ENCODE results near the gene EHD1. TPM values are rescaled to one million over a fixed set of nuclear protein-coding genes. Genes with fewer than 3 reads are reported as not detected.
A peak's percentile ranks its signal among the peaks of the same experiment; 100 is the strongest.

The EHD1 gene
- total and polyA plus RNA-seq, 9 of the 15 experiments (the other 6 are each of a cell fraction or from before 2014, with no cell fraction given): 0.46 to 65.0 (median 16.4) TPM

- TF ChIP-seq ZHX1 (conservative IDR thresholded peaks at IDR 0.05; ENCODE audit: low read length): no peak
- no peak for TF ChIP-seq ZNF551 (CRISPR knock-in tag; IDR thresholded peaks at IDR 0.05)
- no peak for TF ChIP-seq ZBED1 (IDR thresholded peaks at IDR 0.05)
- TF ChIP-seq, protein P1, sequence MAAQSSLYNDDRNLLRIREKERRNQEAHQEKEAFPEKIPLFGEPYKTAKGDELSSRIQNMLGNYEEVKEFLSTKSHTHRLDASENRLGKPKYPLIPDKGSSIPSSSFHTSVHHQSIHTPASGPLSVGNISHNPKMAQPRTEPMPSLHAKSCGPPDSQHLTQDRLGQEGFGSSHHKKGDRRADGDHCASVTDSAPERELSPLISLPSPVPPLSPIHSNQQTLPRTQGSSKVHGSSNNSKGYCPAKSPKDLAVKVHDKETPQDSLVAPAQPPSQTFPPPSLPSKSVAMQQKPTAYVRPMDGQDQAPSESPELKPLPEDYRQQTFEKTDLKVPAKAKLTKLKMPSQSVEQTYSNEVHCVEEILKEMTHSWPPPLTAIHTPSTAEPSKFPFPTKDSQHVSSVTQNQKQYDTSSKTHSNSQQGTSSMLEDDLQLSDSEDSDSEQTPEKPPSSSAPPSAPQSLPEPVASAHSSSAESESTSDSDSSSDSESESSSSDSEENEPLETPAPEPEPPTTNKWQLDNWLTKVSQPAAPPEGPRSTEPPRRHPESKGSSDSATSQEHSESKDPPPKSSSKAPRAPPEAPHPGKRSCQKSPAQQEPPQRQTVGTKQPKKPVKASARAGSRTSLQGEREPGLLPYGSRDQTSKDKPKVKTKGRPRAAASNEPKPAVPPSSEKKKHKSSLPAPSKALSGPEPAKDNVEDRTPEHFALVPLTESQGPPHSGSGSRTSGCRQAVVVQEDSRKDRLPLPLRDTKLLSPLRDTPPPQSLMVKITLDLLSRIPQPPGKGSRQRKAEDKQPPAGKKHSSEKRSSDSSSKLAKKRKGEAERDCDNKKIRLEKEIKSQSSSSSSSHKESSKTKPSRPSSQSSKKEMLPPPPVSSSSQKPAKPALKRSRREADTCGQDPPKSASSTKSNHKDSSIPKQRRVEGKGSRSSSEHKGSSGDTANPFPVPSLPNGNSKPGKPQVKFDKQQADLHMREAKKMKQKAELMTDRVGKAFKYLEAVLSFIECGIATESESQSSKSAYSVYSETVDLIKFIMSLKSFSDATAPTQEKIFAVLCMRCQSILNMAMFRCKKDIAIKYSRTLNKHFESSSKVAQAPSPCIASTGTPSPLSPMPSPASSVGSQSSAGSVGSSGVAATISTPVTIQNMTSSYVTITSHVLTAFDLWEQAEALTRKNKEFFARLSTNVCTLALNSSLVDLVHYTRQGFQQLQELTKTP (IDR thresholded peaks at IDR 0.05; ENCODE audit: low read depth in 1 of 2, partially characterized antibody in 2 of 2): no peak
- TF ChIP-seq, protein P2, sequence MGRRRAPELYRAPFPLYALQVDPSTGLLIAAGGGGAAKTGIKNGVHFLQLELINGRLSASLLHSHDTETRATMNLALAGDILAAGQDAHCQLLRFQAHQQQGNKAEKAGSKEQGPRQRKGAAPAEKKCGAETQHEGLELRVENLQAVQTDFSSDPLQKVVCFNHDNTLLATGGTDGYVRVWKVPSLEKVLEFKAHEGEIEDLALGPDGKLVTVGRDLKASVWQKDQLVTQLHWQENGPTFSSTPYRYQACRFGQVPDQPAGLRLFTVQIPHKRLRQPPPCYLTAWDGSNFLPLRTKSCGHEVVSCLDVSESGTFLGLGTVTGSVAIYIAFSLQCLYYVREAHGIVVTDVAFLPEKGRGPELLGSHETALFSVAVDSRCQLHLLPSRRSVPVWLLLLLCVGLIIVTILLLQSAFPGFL (CRISPR knock-in tag; IDR thresholded peaks at IDR 0.05): no peak
- no peak for TF ChIP-seq ZNF124 (CRISPR knock-in tag; IDR thresholded peaks at IDR 0.05)
- TF ChIP-seq ERF (CRISPR knock-in tag; IDR thresholded peaks at IDR 0.05): 0 out of 2 replicates have a peak, but pooled peaks have one; percentile 45
- no peak for TF ChIP-seq NFRKB (IDR thresholded peaks at IDR 0.05; ENCODE audit: low read depth)
- TF ChIP-seq KLF13 (tag; IDR thresholded peaks at IDR 0.05; ENCODE audit: borderline replicate concordance, low read depth): 0 out of 2 replicates have a peak, but pooled peaks have one; percentile 20
- no peak for TF ChIP-seq HMG20B (CRISPR knock-in tag; IDR thresholded peaks at IDR 0.05)
- 0 out of 2 replicates have a peak, but pooled peaks have one; percentile 49 for TF ChIP-seq SMARCA5 (IDR thresholded peaks at IDR 0.05)
- no peak; the same call in 1 of the 2 replicates for TF ChIP-seq TARDBP (IDR thresholded peaks at IDR 0.05)
- peak; percentile 21 for TF ChIP-seq PHF20 (IDR thresholded peaks at IDR 0.05; ENCODE audit: partially characterized antibody)
- 0 out of 2 replicates have a peak, but pooled peaks have one; percentile 49 for TF ChIP-seq ZNF232 (CRISPR knock-in tag; IDR thresholded peaks at IDR 0.05)
- peak; percentile 25; the same call in 1 of the 2 replicates for TF ChIP-seq SAFB (IDR thresholded peaks at IDR 0.05; ENCODE audit: borderline replicate concordance, low read depth, low read length)
- TF ChIP-seq HDAC1 (IDR thresholded peaks at IDR 0.05): peak in 1 of 2 experiments; percentile 85; a peak in 1 of 4 replicates
- TF ChIP-seq SIN3B (IDR thresholded peaks at IDR 0.05; ENCODE audit: low read depth): no peak
- no peak for TF ChIP-seq TEAD1 (CRISPR knock-in tag; IDR thresholded peaks at IDR 0.05)
- TF ChIP-seq E2F6 (IDR thresholded peaks at IDR 0.05; ENCODE audit: borderline replicate concordance in 1 of 2, extremely low read depth in 1 of 2, insufficient read depth in 1 of 2, insufficient read length in 1 of 2, low read depth in 1 of 2, low read length in 1 of 2, poor library complexity in 1 of 2, severe bottlenecking in 1 of 2): peak in 1 of 2 experiments; percentile 49
Measured at GRCh38 chr11:64878223-64878493, 263 bp downstream of the EHD1 start (continued).

Measured in K562 (cell line).